Peyer's patch (tissue), 4 donors: ENCODE measurements around the gene SPATS2.

Experiments used
- CTCF ChIP-seq, 6 experiments: fragments of 450-650 bp in 4 of 6; fragments of 200-600 bp in 2 of 6; sonication (generic) in 1 of 6; IDR thresholded peaks; one replicate each; pipeline ENCODE4 v1.5.1; 2017 to 2019; ENCODE audit warnings: antibody characterized with exemption in 6 of 6, mild to moderate bottlenecking in 3 of 6, moderate library complexity in 1 of 6
- POLR2A ChIP-seq, 2 donors: fragments of 450-650 bp; IDR thresholded peaks; one replicate each; pipeline ENCODE4 v1.5.1; 2017; ENCODE audit warnings: antibody characterized with exemption in 2 of 2, mild to moderate bottlenecking in 2 of 2, moderate library complexity in 2 of 2

DNA sequence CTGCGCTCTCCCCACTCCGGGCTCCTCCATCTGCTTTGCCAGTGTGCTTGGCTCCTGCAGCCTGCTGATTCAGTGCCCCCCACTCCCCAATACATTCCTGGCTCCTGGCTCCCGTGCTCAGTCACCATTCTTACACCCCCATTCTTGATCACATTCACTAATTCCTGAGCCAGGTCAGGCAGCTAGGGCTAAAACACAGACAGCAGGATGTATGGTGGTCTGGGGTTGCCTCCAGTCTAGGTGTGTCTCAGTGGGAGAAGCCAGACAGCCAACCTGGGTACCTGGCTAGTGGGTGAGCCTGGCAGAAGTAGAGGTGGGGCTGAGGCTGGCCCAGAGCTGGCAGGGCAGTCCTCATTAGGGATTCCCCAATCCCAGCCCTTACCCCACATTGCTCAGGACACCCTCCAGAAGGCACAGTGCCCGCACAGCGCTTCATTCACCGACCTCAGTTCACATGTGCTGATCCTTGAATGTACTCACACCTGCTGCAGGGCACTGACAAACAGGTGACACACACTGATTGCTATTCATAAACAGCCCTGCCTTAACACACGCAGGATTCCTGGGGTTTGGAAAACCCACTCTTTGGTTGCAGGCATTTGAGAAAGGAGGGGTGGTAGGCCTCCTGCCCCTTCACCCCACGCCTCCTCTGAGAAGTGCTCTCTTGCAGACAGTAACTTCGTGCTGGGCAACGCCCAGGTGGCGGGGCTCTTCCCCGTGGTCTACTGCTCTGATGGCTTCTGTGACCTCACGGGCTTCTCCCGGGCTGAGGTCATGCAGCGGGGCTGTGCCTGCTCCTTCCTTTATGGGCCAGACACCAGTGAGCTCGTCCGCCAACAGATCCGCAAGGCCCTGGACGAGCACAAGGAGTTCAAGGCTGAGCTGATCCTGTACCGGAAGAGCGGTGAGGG, 173.2 kb downstream of the SPATS2 start:
- TF ChIP-seq CTCF (IDR thresholded peaks at IDR 0.05) (no peak), POLR2A (IDR thresholded peaks at IDR 0.05) (no peak)
